Limb (tissue), 2 donors: ENCODE data around the gene ZKSCAN1.
A peak's percentile ranks its signal among the peaks of the same experiment; 100 is the strongest.
"Not testable (repeated sequence)": the region's sequence is repeated elsewhere in the genome, so short reads cannot be mapped to it uniquely, and the experiment has no call there.

ENCODE experiments used
- DNase-seq, 2 donors: peaks; one replicate each; pipeline ENCODE4 v3.0.0-alpha.2; 2016; ENCODE audit errors: extremely low spot score in 2 of 2

Gene ZKSCAN1

GRCh38 chr7:100015232-100016214, at the start of gene ZKSCAN1:
TSS of gene ZKSCAN1 (plus strand) at chr7:100015596. CDS start at chr7:100023507, 7,911 bp downstream.
- DNase-seq = peak; percentile 90 to 92

DNA sequence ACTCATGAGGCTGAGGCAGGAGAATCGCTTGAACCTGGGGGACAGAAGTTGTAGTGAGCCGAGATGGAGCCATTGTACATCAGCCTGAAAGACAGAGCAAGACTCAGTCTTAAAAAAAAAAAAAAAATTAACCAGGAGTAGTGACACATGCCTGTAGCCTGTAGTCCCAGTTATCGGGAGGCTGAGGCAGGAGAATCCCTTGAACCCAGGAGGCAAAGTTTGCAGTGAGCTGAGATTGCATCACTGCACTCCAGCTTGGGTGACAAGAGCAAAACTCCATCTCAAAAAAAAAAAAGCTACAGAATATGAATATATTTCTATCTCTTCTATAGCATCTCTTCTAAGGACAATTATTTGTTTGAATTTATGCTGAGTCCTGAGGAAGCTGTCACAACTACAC, 46.1 kb upstream of the ZKSCAN1 start:
- no peak for DNase-seq

DNA sequence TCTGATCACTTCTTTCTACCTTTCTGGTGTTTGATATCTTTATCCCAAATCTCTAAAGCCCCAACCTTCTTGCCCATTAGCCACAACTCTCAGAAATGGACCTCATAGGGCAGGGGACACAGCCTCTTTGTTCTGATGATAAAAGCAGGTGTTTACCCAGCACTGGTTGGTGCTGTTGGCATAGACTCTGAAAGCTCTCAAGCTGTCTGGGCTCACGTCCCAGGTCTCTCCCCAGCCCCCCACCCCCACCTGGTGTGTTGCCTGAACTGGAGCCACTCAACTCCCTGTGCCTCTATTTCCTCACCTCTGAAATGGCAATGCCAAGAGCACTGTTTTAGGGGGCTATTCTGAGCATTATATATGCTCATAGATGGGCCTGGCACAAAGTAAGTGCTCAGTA, 45.6 kb upstream of the ZKSCAN1 start:
- not testable (repeated sequence) for DNase-seq

- DNase-seq = no peak
These were observed 44.2 kb upstream of the ZKSCAN1 start for GRCh38 chr7:99971242-99971641.

GRCh38 chr7:99973817-99974216, 41.6 kb upstream of the ZKSCAN1 start:
- DNase-seq = not testable (repeated sequence)

DNA sequence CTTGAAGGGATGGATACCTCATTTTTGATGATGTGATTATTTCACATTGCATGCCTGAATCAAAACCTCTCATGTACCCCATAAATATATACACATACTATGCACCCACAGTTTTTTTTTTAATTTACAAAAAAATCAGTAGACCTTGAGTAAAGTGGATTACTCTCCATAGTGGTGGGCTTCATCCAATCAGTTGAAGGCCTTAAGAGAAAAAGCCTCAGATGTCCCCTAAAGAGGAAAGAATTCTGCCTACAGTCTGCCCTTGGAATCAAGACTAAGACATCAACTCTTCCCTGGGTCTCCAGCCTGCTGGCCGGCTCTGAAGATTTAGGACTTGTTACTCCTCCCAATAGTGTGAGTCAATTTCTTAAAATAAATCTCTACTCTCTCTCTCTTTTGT, 40.7 kb upstream of the ZKSCAN1 start:
- DNase-seq = no peak

DNA sequence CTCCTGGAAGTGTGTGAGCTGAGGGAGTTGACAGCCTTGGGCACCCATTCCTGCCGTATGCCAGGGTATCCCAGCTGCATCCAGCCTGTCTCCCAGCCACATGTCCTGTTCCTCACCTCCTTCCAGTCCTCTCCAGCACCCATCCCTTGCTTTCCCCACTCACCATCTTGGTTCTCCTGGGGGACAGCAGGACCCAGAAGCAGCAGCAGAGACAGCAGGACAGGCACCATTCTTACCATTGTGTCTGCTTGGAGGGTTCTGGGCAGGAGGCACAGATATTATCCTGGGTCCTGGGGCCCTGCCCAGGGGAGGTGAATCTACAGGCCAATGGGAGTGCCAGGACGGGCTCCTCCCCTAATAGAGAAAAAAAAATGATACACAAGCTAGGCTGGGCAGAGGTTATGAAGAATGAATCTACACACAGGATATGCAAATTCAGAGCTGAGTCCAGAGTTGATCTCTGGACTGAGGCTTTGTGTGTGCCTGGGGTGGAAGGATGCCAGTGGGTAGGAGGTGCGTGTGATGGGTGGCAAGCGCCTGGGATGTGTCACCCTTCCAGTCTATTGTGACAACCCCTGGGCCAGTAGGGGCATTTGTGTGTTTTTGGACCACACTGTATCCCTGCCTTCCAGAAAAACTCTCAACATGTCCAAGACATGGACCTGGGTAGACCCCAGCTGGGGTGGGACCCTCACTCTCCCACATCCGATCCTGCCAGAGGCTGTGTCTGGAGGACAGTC, 39.4 kb upstream of the ZKSCAN1 start, which contains the start of gene AZGP1:
AZGP1 (minus strand) TSS at position 250 of the 740 bp plus-strand sequence; CDS start at position 239, 11 bp downstream.
- DNase-seq = no peak

GRCh38 chr7:99976626-99977025, 38.8 kb upstream of the ZKSCAN1 start:
- no peak for DNase-seq

- not testable (repeated sequence) for DNase-seq
These were observed 35.6 kb upstream of the ZKSCAN1 start for GRCh38 chr7:99979814-99980225.

DNA sequence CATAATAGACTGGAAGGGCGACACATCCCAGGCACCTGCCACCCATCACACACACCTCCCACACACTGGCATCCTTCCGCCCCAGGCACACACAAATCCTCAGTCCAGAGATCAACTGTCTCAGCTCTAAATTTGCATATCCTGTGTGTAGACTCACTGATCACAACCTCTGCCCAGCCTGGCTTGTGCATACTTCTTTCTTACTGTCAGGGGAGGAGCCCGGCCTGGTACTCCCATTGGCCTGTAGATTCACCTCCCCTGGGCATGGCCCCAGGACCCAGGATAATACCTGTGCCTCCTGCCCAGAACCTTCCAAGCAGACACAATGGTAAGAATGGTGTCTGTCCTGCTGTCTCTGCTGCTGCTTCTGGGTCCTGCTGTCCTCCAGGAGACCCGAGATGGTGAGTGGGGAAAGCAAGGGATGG, 34.9 kb upstream of the ZKSCAN1 start:
- not testable (repeated sequence) for DNase-seq

DNA sequence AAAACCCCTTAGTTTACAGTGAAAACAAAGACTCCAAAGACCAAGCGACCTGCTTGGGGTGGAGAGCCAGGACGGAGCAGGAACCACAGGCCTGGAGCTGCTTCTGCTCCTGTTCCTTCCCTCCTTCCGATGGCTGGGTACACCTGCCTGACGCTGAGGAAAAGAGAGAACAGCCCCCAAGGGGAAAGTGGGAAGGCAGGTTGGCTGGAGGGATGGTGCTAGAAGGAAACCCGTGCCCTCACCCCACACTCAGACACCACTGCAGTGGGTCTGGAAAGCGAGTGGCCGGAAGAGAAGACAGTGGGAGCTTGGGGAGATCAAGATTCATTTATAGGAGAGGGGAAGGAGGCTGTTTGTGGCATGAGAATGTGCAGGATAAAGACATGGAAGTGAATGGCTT, 34.3 kb upstream of the ZKSCAN1 start:
- DNase-seq = not testable (repeated sequence)

DNA sequence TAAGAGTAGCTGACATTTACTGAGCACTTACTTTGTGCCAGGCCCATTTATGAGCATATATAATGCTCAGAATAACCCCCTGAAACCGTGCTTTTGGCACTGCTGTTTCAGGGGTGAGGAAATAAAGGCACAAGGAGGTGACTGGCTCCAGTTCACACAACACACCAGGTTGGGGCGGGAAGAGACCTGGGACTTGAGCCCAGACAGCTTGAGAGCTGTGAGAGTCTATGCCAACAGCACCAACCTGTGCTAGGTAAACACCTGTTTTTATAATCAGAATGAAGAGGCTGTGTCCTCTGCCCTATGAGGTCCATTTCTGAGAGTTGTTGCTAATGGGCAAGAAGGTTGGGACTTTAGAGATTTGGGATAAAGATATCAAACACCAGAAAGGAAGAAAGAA, 30.8 kb upstream of the ZKSCAN1 start:
- DNase-seq = no peak

DNA sequence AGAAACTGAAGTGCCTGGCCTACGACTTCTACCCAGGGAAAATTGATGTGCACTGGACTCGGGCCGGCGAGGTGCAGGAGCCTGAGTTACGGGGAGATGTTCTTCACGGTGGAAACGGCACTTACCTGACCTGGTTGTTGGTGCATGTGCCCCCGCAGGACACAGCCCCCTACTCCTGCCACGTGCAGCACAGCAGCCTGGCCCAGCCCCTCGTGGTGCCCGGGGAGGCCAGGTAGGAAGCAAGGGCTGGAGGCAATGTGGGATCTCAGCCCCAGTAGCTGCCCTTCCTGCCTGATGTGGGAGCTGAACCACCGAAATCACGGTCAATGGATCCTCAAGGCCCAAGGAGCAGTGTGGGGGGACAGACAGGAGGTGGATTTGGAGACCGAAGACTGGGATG, 28.1 kb upstream of the ZKSCAN1 start:
- not testable (repeated sequence) for DNase-seq

- no peak for DNase-seq
These were observed 27.6 kb upstream of the ZKSCAN1 start for GRCh38 chr7:99987846-99988245.

- DNase-seq = peak in 1 of 2 donors; percentile 65
These were observed 24.9 kb upstream of the ZKSCAN1 start for GRCh38 chr7:99990460-99990852.

GRCh38 chr7:99991543-99991942, 23.9 kb upstream of the ZKSCAN1 start:
- not testable (repeated sequence) for DNase-seq

DNA sequence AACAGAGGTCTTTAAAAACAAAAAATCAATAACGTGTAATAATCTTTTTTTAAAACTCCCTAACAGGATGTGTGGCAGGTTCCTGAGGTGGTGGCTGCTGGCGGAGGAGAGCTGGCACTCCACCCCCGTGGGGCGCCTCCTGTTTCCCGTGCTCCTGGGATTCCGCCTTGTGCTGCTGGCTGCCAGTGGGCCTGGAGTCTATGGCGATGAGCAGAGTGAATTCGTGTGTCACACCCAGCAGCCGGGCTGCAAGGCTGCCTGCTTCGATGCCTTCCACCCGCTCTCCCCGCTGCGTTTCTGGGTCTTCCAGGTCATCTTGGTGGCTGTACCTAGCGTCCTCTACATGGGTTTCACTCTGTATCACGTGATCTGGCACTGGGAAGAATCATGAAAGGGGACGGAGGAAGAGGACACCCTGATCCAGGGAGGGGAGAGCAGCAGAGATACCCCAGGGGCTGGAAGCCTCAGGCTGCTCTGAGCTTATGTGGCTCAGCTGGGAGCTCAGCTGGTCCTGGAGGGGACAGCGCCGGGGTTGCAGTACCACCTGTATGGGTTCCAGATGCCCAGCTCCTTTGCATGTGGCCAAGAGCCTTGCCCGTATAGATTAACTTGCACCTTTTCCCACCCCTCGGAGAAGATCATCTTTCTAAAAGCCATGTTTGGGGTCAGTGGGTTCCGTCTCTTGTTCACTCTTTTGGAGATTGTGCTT, 22.9 kb upstream of the ZKSCAN1 start:
- DNase-seq = no peak

GRCh38 chr7:99994819-99995218, 20.6 kb upstream of the ZKSCAN1 start:
- no peak for DNase-seq

DNA sequence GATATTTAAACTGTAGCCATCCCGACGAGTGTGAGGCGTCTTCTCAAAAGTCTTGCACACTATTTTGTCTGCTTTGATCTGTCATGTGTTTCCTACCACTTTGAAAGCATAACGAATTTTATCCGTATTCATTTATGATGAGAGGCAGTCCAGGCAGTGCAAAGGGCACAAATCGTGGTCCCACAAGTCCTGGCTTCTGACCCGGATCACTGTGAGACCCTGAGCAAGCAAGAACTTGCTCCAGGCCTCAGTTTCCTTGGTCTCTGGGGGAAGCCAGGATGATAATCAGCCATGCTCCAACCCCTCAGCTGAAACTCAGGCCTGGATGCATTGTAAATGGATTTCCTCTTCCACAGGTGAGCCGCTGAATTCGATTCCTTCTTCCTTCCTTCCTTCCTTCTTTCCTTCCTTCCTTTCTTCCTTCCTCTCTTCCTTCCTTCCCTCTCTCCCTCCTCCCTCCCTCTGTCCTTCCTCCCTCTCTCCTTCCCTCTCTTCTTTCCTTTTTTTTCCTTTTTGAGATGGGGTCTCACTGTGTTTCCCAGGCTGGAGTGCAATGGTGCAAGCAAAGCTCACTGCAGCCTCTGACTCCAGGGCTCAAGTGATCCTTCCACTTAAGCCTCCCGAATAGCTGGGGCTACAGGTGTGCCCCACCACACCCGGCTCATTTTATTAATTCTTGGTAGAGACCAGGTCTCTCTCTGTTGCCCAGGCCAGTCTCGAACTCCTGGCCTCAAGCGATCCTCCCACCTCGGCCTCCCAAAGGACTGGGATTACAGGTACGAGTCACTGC, 18.4 kb upstream of the ZKSCAN1 start:
- DNase-seq = no peak

GRCh38 chr7:99997545-99998137, 17.8 kb upstream of the ZKSCAN1 start:
- peak; percentile 51 to 81 for DNase-seq
